Measurements from ENCODE around the gene ZNF2.
A peak's percentile ranks its signal among the peaks of the same experiment; 100 is the strongest.

ZNF2 gene

DNA sequence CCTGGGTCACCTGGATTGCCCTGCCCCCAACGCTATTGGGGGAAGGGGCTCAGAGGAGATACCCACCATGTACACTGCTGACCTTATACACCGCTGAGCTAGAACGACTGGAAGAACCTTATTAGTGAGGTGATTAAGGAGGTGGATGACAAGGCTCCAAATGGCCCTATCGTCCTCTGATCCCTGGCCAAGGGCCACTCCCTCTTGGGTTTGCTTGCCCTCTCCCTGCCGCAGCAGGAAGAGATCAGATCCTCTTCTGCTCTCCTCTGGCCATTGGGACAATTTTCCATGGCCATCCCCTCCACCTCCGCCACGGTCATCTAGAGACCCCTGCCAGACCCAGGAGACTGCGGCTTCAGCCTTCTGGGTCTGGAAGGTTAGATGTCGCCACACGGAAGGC is 7.2 kb upstream of the ZNF2 start:
- no peaks in the 10 kb centered on the region for H3K4me1 ChIP-seq (ENCODE audit: control insufficient read depth, insufficient read depth, low read length)
- no peak for TF ChIP-seq KLF7 (tag by site-specific recombination; IDR thresholded peaks at IDR 0.05; ENCODE audit: borderline replicate concordance)
- no peak for TF ChIP-seq ZNF596 (tag by site-specific recombination; IDR thresholded peaks at IDR 0.05)
- TF ChIP-seq ZFP37 (tag by site-specific recombination; IDR thresholded peaks at IDR 0.05): no peak
- TF ChIP-seq SP3 (tag by site-specific recombination; IDR thresholded peaks at IDR 0.05): no peak
- no peak for TF ChIP-seq ZNF621 (tag by site-specific recombination; IDR thresholded peaks at IDR 0.05)
- no peak for TF ChIP-seq ZNF544 (tag by site-specific recombination; IDR thresholded peaks at IDR 0.05)
- no peak for TF ChIP-seq ZNF157 (tag by site-specific recombination; IDR thresholded peaks at IDR 0.05)
- TF ChIP-seq ZNF785 (tag by site-specific recombination; IDR thresholded peaks at IDR 0.05): no peak
- no peak for TF ChIP-seq ZEB2 (tag by site-specific recombination; IDR thresholded peaks at IDR 0.05)
- no peak for TF ChIP-seq ZNF692 (tag by site-specific recombination; IDR thresholded peaks at IDR 0.05)
- POLR2A ChIA-PET: interaction anchor here (0.7 to 1.3 kb wide), 2 partner anchors 9 to 37 kb away, joined by 3 to 4 read pairs; partner anchors contain the start of gene MRPS5
- no peak overlapping the region for H3K27ac ChIP-seq (ENCODE audit: extremely low read depth, low read depth, low read length)
- CTCF ChIA-PET: no interaction called here
- H3K36me3 ChIP-seq (ENCODE audit: control insufficient read depth in 2 of 2, insufficient read depth in 1 of 2, low read length in 2 of 2): peaks cover 0 to 55% of the 10 kb centered on the region in 2 experiments; a peak in 2 of 3 replicates
- no peaks in the 10 kb centered on the region for H3K9me3 ChIP-seq (ENCODE audit: control insufficient read depth, insufficient read depth, low read depth, low read length)
- peak overlapping the region; percentile 61; the same call in 1 of the 2 replicates for H3K4me3 ChIP-seq (ENCODE audit: low read depth, low read length)

DNA sequence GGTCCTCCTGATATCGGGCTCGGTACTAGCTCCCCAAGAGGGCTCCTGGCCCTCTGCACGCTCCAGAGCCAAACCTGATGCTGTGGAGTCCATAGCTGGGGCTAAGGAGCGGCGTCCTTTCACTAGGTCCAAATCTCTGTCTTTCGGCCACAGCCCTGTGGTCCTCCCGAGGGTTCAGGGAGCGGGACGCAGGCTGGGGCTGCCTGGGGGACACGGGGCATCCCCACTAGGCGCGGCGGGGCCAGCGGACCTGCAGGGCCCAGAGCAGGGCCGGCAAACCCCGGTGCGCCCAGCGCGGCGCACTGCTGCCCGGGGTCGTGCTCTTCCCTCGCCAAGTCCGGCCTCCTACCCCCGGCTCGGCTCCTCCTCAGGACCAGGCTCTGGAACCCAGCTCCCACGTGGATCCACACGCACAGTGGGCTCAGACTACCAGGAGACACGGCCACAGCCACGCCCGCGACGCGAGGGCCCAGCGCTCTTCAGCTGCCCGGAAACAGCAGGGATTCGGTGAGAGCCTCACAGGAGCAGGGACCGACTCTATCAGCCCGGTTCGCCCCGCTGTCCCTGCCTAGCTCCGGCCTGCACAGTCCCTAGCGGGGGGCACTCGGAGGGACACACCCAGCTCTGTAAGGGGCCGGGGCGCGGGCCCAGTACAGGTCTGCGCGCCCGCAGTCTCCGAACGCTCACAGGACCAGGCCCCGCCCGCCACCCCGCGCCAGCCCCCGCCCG is 6.6 kb upstream of the ZNF2 start:
- Histone ChIP-seq H3K27ac (ENCODE audit: extremely low read depth, low read depth, low read length) (peak overlapping the region; percentile 60; the same call in 1 of the 2 replicates), H3K9me3 (ENCODE audit: control insufficient read depth, insufficient read depth, low read depth, low read length) (no peaks in the 10 kb centered on the region), H3K4me1 (ENCODE audit: control insufficient read depth, insufficient read depth, low read length) (no peaks in the 10 kb centered on the region), H3K4me3 (ENCODE audit: low read depth, low read length) (peak overlapping the region; percentile 61), H3K36me3 (ENCODE audit: control insufficient read depth in 2 of 2, insufficient read depth in 1 of 2, low read length in 2 of 2) (peaks cover 0 to 49% of the 10 kb centered on the region in 2 experiments; a peak in 2 of 3 replicates)
- TF ChIP-seq ZBTB26 (tag by site-specific recombination; optimal IDR thresholded peaks at IDR 0.05) (peak; percentile 54), ZNF10 (tag by site-specific recombination; IDR thresholded peaks at IDR 0.05) (no peak), SP3 (tag by site-specific recombination; IDR thresholded peaks at IDR 0.05) (no peak), KLF1 (tag by site-specific recombination; IDR thresholded peaks at IDR 0.05) (peak; percentile 40; the same call in 1 of the 2 replicates), GLIS2 (tag by site-specific recombination; IDR thresholded peaks at IDR 0.05) (peak; percentile 35; the same call in 1 of the 2 replicates), ZNF23 (tag by site-specific recombination; IDR thresholded peaks at IDR 0.05; ENCODE audit: borderline replicate concordance) (no peak), ZNF792 (tag by site-specific recombination; IDR thresholded peaks at IDR 0.05) (no peak), ZBTB49 (tag by site-specific recombination; IDR thresholded peaks at IDR 0.05; ENCODE audit: low read depth) (no peak), SP2 (tag by site-specific recombination; IDR thresholded peaks at IDR 0.05) (no peak), ZXDB (tag by site-specific recombination; IDR thresholded peaks at IDR 0.05) (0 out of 2 replicates have a peak, but pooled peaks have one; percentile 39), ZBTB20 (tag by site-specific recombination; IDR thresholded peaks at IDR 0.05) (peak; percentile 12; the same call in 1 of the 2 replicates), GLIS1 (tag by site-specific recombination; IDR thresholded peaks at IDR 0.05) (peak; percentile 54), SETDB1 (IDR thresholded peaks at IDR 0.05; ENCODE audit: insufficient read length, low read length) (no peak), ZNF248 (tag by site-specific recombination; IDR thresholded peaks at IDR 0.05) (no peak), ZBTB48 (tag by site-specific recombination; IDR thresholded peaks at IDR 0.05) (peak; percentile 73), WT1 (tag by site-specific recombination; IDR thresholded peaks at IDR 0.05) (no peak), KLF10 (tag by site-specific recombination; IDR thresholded peaks at IDR 0.05) (no peak), ZIC2 (tag by site-specific recombination; IDR thresholded peaks at IDR 0.05) (peak; percentile 70; the same call in 1 of the 2 replicates), BCL11B (tag by site-specific recombination; IDR thresholded peaks at IDR 0.05; ENCODE audit: low read depth) (no peak), ZNF501 (tag by site-specific recombination; IDR thresholded peaks at IDR 0.05) (no peak)
- ChIA-PET POLR2A (interaction anchor here (0.7 to 1.4 kb wide), 3 partner anchors 9 to 38 kb away, joined by 3 to 4 read pairs (median 3); partner anchors contain the start of gene MRPS5), CTCF (no interaction called here)

Data from HEK293 (cell line).